ENCODE measurements around the gene TNFRSF4.

The TNFRSF4 gene

GRCh38 chr1:1179346-1179982 is 34.5 kb downstream of the TNFRSF4 start:
- TF ChIP-seq EZH2 (IDR thresholded peaks at IDR 0.05; ENCODE audit: borderline replicate concordance, low read length) = no peak
- TF ChIP-seq, protein P1, sequence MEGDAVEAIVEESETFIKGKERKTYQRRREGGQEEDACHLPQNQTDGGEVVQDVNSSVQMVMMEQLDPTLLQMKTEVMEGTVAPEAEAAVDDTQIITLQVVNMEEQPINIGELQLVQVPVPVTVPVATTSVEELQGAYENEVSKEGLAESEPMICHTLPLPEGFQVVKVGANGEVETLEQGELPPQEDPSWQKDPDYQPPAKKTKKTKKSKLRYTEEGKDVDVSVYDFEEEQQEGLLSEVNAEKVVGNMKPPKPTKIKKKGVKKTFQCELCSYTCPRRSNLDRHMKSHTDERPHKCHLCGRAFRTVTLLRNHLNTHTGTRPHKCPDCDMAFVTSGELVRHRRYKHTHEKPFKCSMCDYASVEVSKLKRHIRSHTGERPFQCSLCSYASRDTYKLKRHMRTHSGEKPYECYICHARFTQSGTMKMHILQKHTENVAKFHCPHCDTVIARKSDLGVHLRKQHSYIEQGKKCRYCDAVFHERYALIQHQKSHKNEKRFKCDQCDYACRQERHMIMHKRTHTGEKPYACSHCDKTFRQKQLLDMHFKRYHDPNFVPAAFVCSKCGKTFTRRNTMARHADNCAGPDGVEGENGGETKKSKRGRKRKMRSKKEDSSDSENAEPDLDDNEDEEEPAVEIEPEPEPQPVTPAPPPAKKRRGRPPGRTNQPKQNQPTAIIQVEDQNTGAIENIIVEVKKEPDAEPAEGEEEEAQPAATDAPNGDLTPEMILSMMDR (IDR thresholded peaks at IDR 0.05; ENCODE audit: low read length) = no peak
- no peaks in the 10 kb centered on the region for H3K36me3 ChIP-seq (ENCODE audit: insufficient read depth, low read length)
- no peaks in the 10 kb centered on the region for H3K9me3 ChIP-seq (ENCODE audit: low read length)
- H3K4me3 ChIP-seq (ENCODE audit: low read depth, low read length, poor library complexity, severe bottlenecking) = no peak overlapping the region
- H3F3A ChIP-seq (ENCODE audit: insufficient read depth, low read length) = no peaks in the 10 kb centered on the region
- H4K20me1 ChIP-seq (ENCODE audit: insufficient read depth, low read length) = no peaks in the 10 kb centered on the region
- no peak overlapping the region for H3K4me2 ChIP-seq (ENCODE audit: low read length)
- H3K9ac ChIP-seq (ENCODE audit: low read length) = no peak overlapping the region
- no peaks in the 10 kb centered on the region for H3K79me2 ChIP-seq (ENCODE audit: insufficient read depth, low read length)
- H3K9me2 ChIP-seq (ENCODE audit: low read depth, low read length) = no peaks in the 10 kb centered on the region
- no peaks in the 10 kb centered on the region; the same call in 1 of the 2 replicates for H3K27me3 ChIP-seq (ENCODE audit: insufficient read depth, low read length)
- no peak overlapping the region for H2AFZ ChIP-seq (ENCODE audit: low read length)
- H3K4me1 ChIP-seq (ENCODE audit: insufficient read depth, low read length, severe bottlenecking) = no peaks in the 10 kb centered on the region
- H3K27ac ChIP-seq (ENCODE audit: low read depth, low read length, poor library complexity, severe bottlenecking) = no peak overlapping the region

- H3K9me2 ChIP-seq (ENCODE audit: low read depth, low read length) = no peaks in the 10 kb centered on the region
- no peaks in the 10 kb centered on the region; the same call in 1 of the 2 replicates for H3K27me3 ChIP-seq (ENCODE audit: insufficient read depth, low read length)
- no peaks in the 10 kb centered on the region for H4K20me1 ChIP-seq (ENCODE audit: insufficient read depth, low read length)
- no peaks in the 10 kb centered on the region for H3F3A ChIP-seq (ENCODE audit: insufficient read depth, low read length)
- H3K36me3 ChIP-seq (ENCODE audit: insufficient read depth, low read length) = no peaks in the 10 kb centered on the region
- no peak overlapping the region for H3K4me2 ChIP-seq (ENCODE audit: low read length)
- H3K9ac ChIP-seq (ENCODE audit: low read length) = no peak overlapping the region
- no peaks in the 10 kb centered on the region for H3K9me3 ChIP-seq (ENCODE audit: low read length)
- H2AFZ ChIP-seq (ENCODE audit: low read length) = no peak overlapping the region
- TF ChIP-seq, protein P1 (IDR thresholded peaks at IDR 0.05; ENCODE audit: low read length) = no peak
- no peak for TF ChIP-seq EZH2 (IDR thresholded peaks at IDR 0.05; ENCODE audit: borderline replicate concordance, low read length)
- no peaks in the 10 kb centered on the region for H3K4me1 ChIP-seq (ENCODE audit: insufficient read depth, low read length, severe bottlenecking)
- no peak overlapping the region for H3K27ac ChIP-seq (ENCODE audit: low read depth, low read length, poor library complexity, severe bottlenecking)
- no peaks in the 10 kb centered on the region for H3K79me2 ChIP-seq (ENCODE audit: insufficient read depth, low read length)
- H3K4me3 ChIP-seq (ENCODE audit: low read depth, low read length, poor library complexity, severe bottlenecking) = no peak overlapping the region
These were observed 35.1 kb downstream of the TNFRSF4 start for GRCh38 chr1:1178794-1179331.

DNA sequence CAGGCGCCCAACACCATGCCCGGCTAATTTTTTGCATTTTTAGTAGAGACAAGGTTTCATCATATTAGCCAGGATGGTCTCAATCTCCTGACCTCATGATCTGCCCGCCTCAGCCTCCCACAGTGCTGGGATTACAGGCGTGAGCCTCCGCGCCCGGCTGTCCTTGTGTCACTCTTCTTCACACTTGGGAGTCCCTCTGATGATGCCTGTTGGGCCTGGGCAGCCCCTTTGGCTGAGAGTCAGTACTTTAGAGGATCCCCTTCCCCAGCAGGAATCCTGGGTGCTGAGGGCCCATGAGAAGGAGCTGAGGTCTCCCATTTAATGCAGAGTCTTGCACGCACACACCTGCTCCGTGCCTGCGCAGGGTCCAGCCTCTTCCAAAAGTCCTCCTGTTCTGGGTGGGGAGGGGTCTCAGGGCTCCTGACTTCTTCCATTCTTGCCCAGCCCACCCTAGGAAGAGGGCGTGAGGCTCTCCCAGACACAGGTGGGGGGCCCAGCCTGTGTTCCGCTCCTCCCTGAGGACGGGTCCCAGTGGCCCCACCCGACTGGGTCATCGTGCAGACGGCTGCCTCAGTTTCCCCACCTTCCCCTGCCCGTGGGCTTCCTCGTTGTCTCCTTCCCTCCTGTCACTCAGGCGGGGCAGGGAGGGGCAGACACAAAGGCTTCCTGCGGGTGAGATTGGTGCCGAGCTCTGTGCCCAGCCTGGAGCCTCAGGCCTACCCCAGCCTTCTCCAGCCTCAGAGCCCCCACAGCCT is 36.3 kb downstream of the TNFRSF4 start:
- TF ChIP-seq EZH2 (IDR thresholded peaks at IDR 0.05; ENCODE audit: borderline replicate concordance, low read length) = no peak
- TF ChIP-seq, protein P1 (IDR thresholded peaks at IDR 0.05; ENCODE audit: low read length) = no peak
- Histone ChIP-seq H3K27ac (ENCODE audit: low read depth, low read length, poor library complexity, severe bottlenecking) (no peak overlapping the region), H3K79me2 (ENCODE audit: insufficient read depth, low read length) (no peaks in the 10 kb centered on the region), H3K9me2 (ENCODE audit: low read depth, low read length) (no peaks in the 10 kb centered on the region), H3F3A (ENCODE audit: insufficient read depth, low read length) (no peaks in the 10 kb centered on the region), H3K36me3 (ENCODE audit: insufficient read depth, low read length) (no peaks in the 10 kb centered on the region), H3K4me3 (ENCODE audit: low read depth, low read length, poor library complexity, severe bottlenecking) (no peak overlapping the region), H2AFZ (ENCODE audit: low read length) (no peak overlapping the region), H4K20me1 (ENCODE audit: insufficient read depth, low read length) (no peaks in the 10 kb centered on the region), H3K4me2 (ENCODE audit: low read length) (no peak overlapping the region), H3K9ac (ENCODE audit: low read length) (no peak overlapping the region), H3K9me3 (ENCODE audit: low read length) (no peaks in the 10 kb centered on the region), H3K27me3 (ENCODE audit: insufficient read depth, low read length) (no peaks in the 10 kb centered on the region; the same call in 1 of the 2 replicates), H3K4me1 (ENCODE audit: insufficient read depth, low read length, severe bottlenecking) (no peaks in the 10 kb centered on the region)

All from OCI-LY1 (cell line).